Ascending aorta (tissue), 2 donors: ENCODE results near the gene AGPAT1. TPM values are rescaled to one million over a fixed set of nuclear protein-coding genes. Genes with fewer than 3 reads are reported as not detected.

Experiments used
- DNase-seq, 2 donors: peaks; one replicate each; pipeline ENCODE4 v3.0.0-alpha.2; 2019; ENCODE audit warnings: low spot score in 2 of 2
- H3K27ac ChIP-seq, 2 donors: fragments of 200-600 bp; sonication (generic); one replicate each; pipeline ENCODE4 v1.5.1; 2016 to 2017; ENCODE audit warnings: mild to moderate bottlenecking in 1 of 2
- H3K27me3 ChIP-seq: fragments of 200-600 bp; sonication (generic); one replicate; pipeline ENCODE4 v1.5.1; 2017
- H3K36me3 ChIP-seq, 2 donors: fragments of 200-600 bp; sonication (generic); one replicate each; pipeline ENCODE4 v1.5.1; 2016
- H3K4me1 ChIP-seq, 2 donors: fragments of 200-600 bp; sonication (generic); one replicate each; pipeline ENCODE4 v1.5.1; 2016 to 2017; ENCODE audit warnings: mild to moderate bottlenecking in 1 of 2
- H3K4me3 ChIP-seq, 2 donors: fragments of 200-600 bp; sonication (generic); one replicate each; pipeline ENCODE4 v1.5.1; 2016 to 2017; ENCODE audit warnings: mild to moderate bottlenecking in 1 of 2
- H3K9me3 ChIP-seq, 2 donors: fragments of 200-600 bp; sonication (generic); one replicate each; pipeline ENCODE4 v1.5.1; 2016
- CTCF ChIP-seq, 3 experiments: fragments of 200-600 bp in 2 of 3; fragments of 450-650 bp in 1 of 3; sonication (generic) in 2 of 3; IDR thresholded peaks; one replicate each; pipeline ENCODE4 v1.5.1; 2016 to 2019; ENCODE audit warnings: antibody characterized with exemption in 3 of 3, mild to moderate bottlenecking in 1 of 3, moderate library complexity in 1 of 3
- intact Hi-C: fragments of 100-400 bp; cut with DNase I; formaldehyde crosslinking; loops from one replicate; pipeline ENCODE4 v1.15.1; 2023
- total RNA-seq: library from RNA; depleted of rRNA; stranded (reverse); fragments of >200 nt; gene quantifications from one replicate; pipeline ENCODE4 v1.1.0, GENCODE V29; 2016

The AGPAT1 gene
- total RNA-seq, 1 donor from 2014 or later, result 136 TPM

GRCh38 chr6:32177183-32177787 is 1.4 kb upstream of the AGPAT1 start:
- H3K4me1 ChIP-seq, result peaks cover 9 to 27% of the 10 kb centered on the region in 2 donors
- H3K4me3 ChIP-seq, result peak overlapping the region; percentile 73 to 99
- no peaks in the 10 kb centered on the region for H3K27me3 ChIP-seq
- no peak for DNase-seq
- no peaks in the 10 kb centered on the region for H3K9me3 ChIP-seq
- no peak for TF ChIP-seq CTCF (IDR thresholded peaks at IDR 0.05)
- intact Hi-C loops, result loop anchor here (1.0 to 10.0 kb wide), 6 partner anchors 18 to 1240 kb away; partner anchors contain the start of genes BRD2, C6orf47, CSNK2B and CUTA
- peak overlapping the region; percentile 87 to 92 for H3K27ac ChIP-seq
- H3K36me3 ChIP-seq, result peaks cover 18 to 20% of the 10 kb centered on the region in 2 donors

GRCh38 chr6:32176476-32177182 is 745 bp upstream of the AGPAT1 start:
- Histone ChIP-seq H3K9me3 (no peaks in the 10 kb centered on the region), H3K4me3 (peak overlapping the region; percentile 73 to 99), H3K27me3 (no peaks in the 10 kb centered on the region), H3K4me1 (peaks cover 9 to 27% of the 10 kb centered on the region in 2 donors), H3K36me3 (peaks cover 14 to 16% of the 10 kb centered on the region in 2 donors), H3K27ac (peak overlapping the region; percentile 87 to 92)
- no peak for DNase-seq
- intact Hi-C loops, result loop anchor here (1.0 to 10.0 kb wide), 7 partner anchors 19 to 1241 kb away; partner anchors contain the start of genes BRD2, C6orf47, CSNK2B and CUTA
- no peak for TF ChIP-seq CTCF (IDR thresholded peaks at IDR 0.05)

- DNase-seq, result no peak
- Histone ChIP-seq H3K4me1 (peaks cover 9 to 27% of the 10 kb centered on the region in 2 donors), H3K36me3 (peaks cover 10 to 16% of the 10 kb centered on the region in 2 donors), H3K4me3 (peak overlapping the region; percentile 73 to 99), H3K27me3 (no peaks in the 10 kb centered on the region), H3K9me3 (no peaks in the 10 kb centered on the region), H3K27ac (peak overlapping the region; percentile 87 to 92)
- no peak for TF ChIP-seq CTCF (IDR thresholded peaks at IDR 0.05)
- intact Hi-C loops, result loop anchor here (5.0 to 10.0 kb wide), 4 partner anchors 201 to 1242 kb away; partner anchors contain the start of genes BRD2, C6orf47, CSNK2B and CUTA
These were observed 568 bp downstream of the AGPAT1 start for GRCh38 chr6:32175322-32175710.

- Histone ChIP-seq H3K36me3 (peaks cover 6 to 18% of the 10 kb centered on the region in 2 donors), H3K27ac (no peak overlapping the region), H3K9me3 (no peaks in the 10 kb centered on the region), H3K27me3 (no peaks in the 10 kb centered on the region), H3K4me1 (peaks cover 9 to 24% of the 10 kb centered on the region in 2 donors), H3K4me3 (no peak overlapping the region)
- TF ChIP-seq CTCF (IDR thresholded peaks at IDR 0.05), result no peak
- no peak for DNase-seq
- intact Hi-C loops, result loop anchor here (10.0 kb wide), 2 partner anchors 200 to 510 kb away; partner anchors contain the start of genes C6orf47, CSNK2B, DXO and GPANK1
These were observed 1.5 kb downstream of the AGPAT1 start for GRCh38 chr6:32174416-32174815.

GRCh38 chr6:32173051-32173727 is 2.7 kb downstream of the AGPAT1 start:
- Histone ChIP-seq H3K4me3 (no peak overlapping the region), H3K9me3 (no peaks in the 10 kb centered on the region), H3K4me1 (peaks cover 6 to 16% of the 10 kb centered on the region in 2 donors), H3K36me3 (peaks cover 11 to 29% of the 10 kb centered on the region in 2 donors), H3K27me3 (no peaks in the 10 kb centered on the region), H3K27ac (no peak overlapping the region)
- no peak for DNase-seq
- intact Hi-C loops, result loop anchor here (10.0 kb wide), 2 partner anchors 198 to 508 kb away; partner anchors contain the start of genes C6orf47, CSNK2B, DXO and GPANK1
- no peak for TF ChIP-seq CTCF (IDR thresholded peaks at IDR 0.05)
